HepG2 (cell line): Measurements from ENCODE around the gene ELOVL6. TPM values are rescaled to one million over a fixed set of nuclear protein-coding genes. Genes with fewer than 3 reads are reported as not detected.
A peak's percentile ranks its signal among the peaks of the same experiment; 100 is the strongest.

ENCODE experiments used
- ATAC-seq: fragments of 200-7000 bp; cut with Tn5 transposase; 3 replicates; pipeline ENCODE4 v1.9.1; 2020; ENCODE audit warnings: mild to moderate bottlenecking, moderate library complexity
- BruUV-seq: library from RNA; stranded (reverse); fragments of 400-500 nt; replicated peaks from 2 replicates; lab custom pipeline; 2021; lab: Mats Ljungman, UMichigan
- CTCF ChIA-PET: fragments of 300-600 bp; formaldehyde crosslinking; extraction: SDS; loops from one replicate; lab custom pipeline; 2021; ENCODE audit warnings: low total read pairs, inconsistent platforms, low intra/inter-chr PET ratio; lab: Yijun Ruan, JAX
- POLR2A ChIA-PET: fragments of 350-600 bp; sonication (Branson Sonifier 250); formaldehyde crosslinking; loops from one replicate; lab custom pipeline; 2020; ENCODE audit warnings: antibody characterized with exemption, inconsistent platforms; lab: Yijun Ruan, JAX
- DNase-seq: peaks from one replicate; pipeline ENCODE4 v3.0.0-alpha.2; 2015; ENCODE audit warnings: low spot score
- FAIRE-seq: peaks from 3 replicates; lab custom pipeline; 2011; peaks lifted over from hg19 to GRCh38; lab: Jason Lieb, UNC
- H2AFZ ChIP-seq: one replicate; pipeline ENCODE4 v1.6.1; 2011; ENCODE audit warnings: low read length, inconsistent platforms
- H3K27ac ChIP-seq: fragments of 300-600 bp; 3 replicates; pipeline ENCODE4 v1.8.0; 2011; ENCODE audit warnings: mixed run types, mild to moderate bottlenecking, mixed read lengths, low read length, inconsistent platforms; ENCODE audit not compliant: insufficient read depth; ENCODE audit errors: extremely low read length
- H3K27me3 ChIP-seq, 2 experiments: fragments of 200-600 bp in 1 of 2; 2 replicates in 1 of 2; 3 replicates in 1 of 2; pipeline versions ENCODE4 v1.6.0 to v1.8.0; 2011; ENCODE audit warnings: low read length in 2 of 2, mild to moderate bottlenecking in 2 of 2, moderate library complexity in 2 of 2, inconsistent platforms in 1 of 2; ENCODE audit not compliant: insufficient read depth in 2 of 2, control insufficient read depth in 1 of 2
- H3K36me3 ChIP-seq, 2 experiments: fragments of 200-600 bp in 1 of 2; replicated peaks in 1 of 2; 2 replicates in 1 of 2; 3 replicates in 1 of 2; pipeline versions ENCODE4 v1.5.1 to v1.8.0; 2011; ENCODE audit warnings: low read length in 2 of 2, inconsistent platforms in 1 of 2; ENCODE audit not compliant: insufficient read depth in 2 of 2, control insufficient read depth in 1 of 2
- H3K4me1 ChIP-seq: 2 replicates; pipeline ENCODE4 v1.5.1; 2012; ENCODE audit warnings: low read length, inconsistent platforms; ENCODE audit not compliant: insufficient read depth
- H3K4me2 ChIP-seq: 2 replicates; pipeline ENCODE4 v1.6.0; 2011; ENCODE audit warnings: low read depth, low read length, inconsistent platforms
- H3K4me3 ChIP-seq, 3 experiments: fragments of 200-600 bp in 1 of 3; sonication (generic), shearing (Covaris generic) in 1 of 3; replicated peaks in 1 of 3; 2 replicates each; pipeline ENCODE4 v1.5.1; 2011 to 2016; ENCODE audit warnings: low read length in 3 of 3, inconsistent platforms in 2 of 3, low read depth in 2 of 3, mild to moderate bottlenecking in 2 of 3, control low read depth in 1 of 3, mixed read lengths in 1 of 3; ENCODE audit not compliant: insufficient read depth in 1 of 3
- H3K79me2 ChIP-seq: one replicate; pipeline ENCODE4 v1.6.1; 2011; ENCODE audit warnings: low read length, inconsistent platforms; ENCODE audit not compliant: insufficient read depth
- H3K9ac ChIP-seq: 2 replicates; pipeline ENCODE4 v1.6.0; 2011; ENCODE audit warnings: mild to moderate bottlenecking, low read depth, low read length, inconsistent platforms; ENCODE audit not compliant: insufficient read depth
- H3K9me3 ChIP-seq: 2 replicates; pipeline ENCODE4 v1.5.1; 2012; ENCODE audit warnings: mild to moderate bottlenecking, low read length
- H4K20me1 ChIP-seq: 2 replicates; pipeline ENCODE4 v1.6.0; 2011; ENCODE audit warnings: inconsistent platforms, mild to moderate bottlenecking, low read length, moderate library complexity; ENCODE audit not compliant: insufficient read depth
- FOXM1 ChIP-seq: sonication (generic); formaldehyde crosslinking; IDR thresholded peaks from 2 replicates; pipeline ENCODE4 v1.5.0; 2020; ENCODE audit warnings: missing genetic modification reagents
- TEAD3 ChIP-seq: optimal IDR thresholded peaks from 2 replicates; pipeline ENCODE3; 2016; ENCODE audit warnings: borderline replicate concordance
- WGBS: methylation state at CpG from one replicate; pipeline ENCODE4 v1.1.6; 2017; ENCODE audit warnings: low lambda C conversion rate; 5-methylcytosine and 5-hydroxymethylcytosine counted together
- in situ Hi-C: cut with HindIII; loops from 2 replicates; pipeline ENCODE4 v1.10.0; 2017; ENCODE audit warnings: low pct_unique_long_range_greater_than_20kb; ENCODE audit not compliant: extremely low pct_ligation_motif_present
- intact Hi-C: fragments of 100-400 bp; cut with micrococcal nuclease; formaldehyde crosslinking; loops from one replicate; pipeline ENCODE4 v1.10.0; 2022; ENCODE audit not compliant: unreplicated experiment
- polyA plus RNA-seq, 8 experiments: library from polyadenylated mRNA; depleted of rRNA in 3 of 8; stranded (reverse) in 7 of 8; unstranded in 1 of 8; fragments of >200 nt; fragmentation: Illumina TruSeq in 4 of 8; extraction: Trizol in 4 of 8; gene quantifications; 2 replicates each; pipeline versions ENCODE4 v1.2.1 to v1.2.3, GENCODE V29; 2011 to 2016; ENCODE audit warnings: low read depth in 4 of 8, missing spikeins in 1 of 8, mixed read lengths in 1 of 8; ENCODE audit not compliant: insufficient read depth in 1 of 8
- total RNA-seq, 5 experiments: library from RNA; depleted of rRNA; stranded (reverse); fragments of >200 nt; fragmentation: Illumina TruSeq; extraction: Trizol; gene quantifications; 2 replicates each; pipeline ENCODE4 v1.2.3, GENCODE V29; 2016; ENCODE audit warnings: low read depth in 1 of 5
- TF ChIP-seq, protein P1 (sequence below): sonication (generic); formaldehyde crosslinking; IDR thresholded peaks from 2 replicates; pipeline ENCODE4 v1.5.0; 2020; ENCODE audit warnings: missing genetic modification reagents
- TF ChIP-seq, protein P2 (sequence below): sonication (generic); IDR thresholded peaks from 2 replicates; pipeline ENCODE4 v1.6.1; 2016; ENCODE audit warnings: low read depth, borderline replicate concordance

The ELOVL6 gene
- total and polyA plus RNA-seq, 2 of the 13 experiments (the other 11 are each of a cell fraction or from before 2014, with no cell fraction given), result 14.1 to 23.2 TPM

DNA sequence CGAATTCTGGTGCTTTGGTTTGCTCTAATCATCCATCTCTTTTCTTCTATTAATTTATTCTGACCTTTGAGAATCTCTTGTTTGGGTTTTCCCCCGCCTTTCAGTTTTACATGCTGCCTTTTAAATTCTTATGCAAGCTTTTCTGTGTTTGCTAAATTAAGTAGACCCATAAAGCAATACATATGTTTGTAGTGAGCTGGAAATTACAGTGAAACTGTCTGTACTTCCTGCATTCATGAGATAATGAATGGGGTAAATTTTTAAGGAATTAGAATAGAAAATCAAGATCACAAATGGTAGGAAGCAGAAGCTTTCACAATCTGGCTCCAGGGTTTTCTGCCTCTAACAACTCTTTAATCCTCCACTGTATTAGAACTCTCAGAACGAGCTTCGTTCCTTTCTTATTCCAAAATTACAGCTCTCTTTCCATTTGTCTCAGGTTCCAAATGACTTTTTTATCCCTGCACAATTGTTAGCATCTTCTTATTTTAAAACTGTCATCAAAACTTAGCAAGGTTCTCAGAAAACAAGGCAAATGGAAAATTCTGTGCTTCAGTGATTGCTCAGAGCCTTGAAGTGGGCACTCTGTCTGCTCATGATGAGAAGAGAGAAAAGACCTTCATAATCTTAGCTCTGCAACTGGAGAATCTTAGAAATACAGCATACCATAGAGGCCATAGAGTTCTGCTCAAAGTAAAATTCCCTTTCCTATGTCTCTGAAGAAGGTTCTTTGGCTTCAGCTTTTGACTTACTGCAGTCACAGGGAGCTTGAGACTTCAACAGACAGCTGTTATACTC lies 177.6 kb downstream of the ELOVL6 start:
- BruUV-seq, result no TSS peak
- Histone ChIP-seq H4K20me1 (no peaks in the 10 kb centered on the region), H3K9me3 (no peaks in the 10 kb centered on the region), H3K27ac (no peak overlapping the region), H3K36me3 (no peaks in the 10 kb centered on the region), H3K4me1 (peaks cover 10% of the 10 kb centered on the region), H3K9ac (no peak overlapping the region), H3K4me2 (no peak overlapping the region), H3K79me2 (no peaks in the 10 kb centered on the region), H2AFZ (no peak overlapping the region), H3K27me3 (peaks cover 0 to 10% of the 10 kb centered on the region in 2 experiments; a peak in 3 of 5 replicates), H3K4me3 (no peak overlapping the region)
- TF ChIP-seq, protein P1, sequence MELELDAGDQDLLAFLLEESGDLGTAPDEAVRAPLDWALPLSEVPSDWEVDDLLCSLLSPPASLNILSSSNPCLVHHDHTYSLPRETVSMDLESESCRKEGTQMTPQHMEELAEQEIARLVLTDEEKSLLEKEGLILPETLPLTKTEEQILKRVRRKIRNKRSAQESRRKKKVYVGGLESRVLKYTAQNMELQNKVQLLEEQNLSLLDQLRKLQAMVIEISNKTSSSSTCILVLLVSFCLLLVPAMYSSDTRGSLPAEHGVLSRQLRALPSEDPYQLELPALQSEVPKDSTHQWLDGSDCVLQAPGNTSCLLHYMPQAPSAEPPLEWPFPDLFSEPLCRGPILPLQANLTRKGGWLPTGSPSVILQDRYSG, result no peak
- TF ChIP-seq FOXM1, result no peak
- ATAC-seq, result no peak
- in situ Hi-C loops (loop anchor here (25.0 kb wide), 1 partner anchor 1616 kb away; no protein-coding TSS in a partner anchor), intact Hi-C loops (no loop called here)
- ChIA-PET CTCF (no interaction called here), POLR2A (no interaction called here)
- WGBS, result 17% methylated on average over 4 of the region's 4 CpGs
- no peak for FAIRE-seq
- no peak for DNase-seq

DNA sequence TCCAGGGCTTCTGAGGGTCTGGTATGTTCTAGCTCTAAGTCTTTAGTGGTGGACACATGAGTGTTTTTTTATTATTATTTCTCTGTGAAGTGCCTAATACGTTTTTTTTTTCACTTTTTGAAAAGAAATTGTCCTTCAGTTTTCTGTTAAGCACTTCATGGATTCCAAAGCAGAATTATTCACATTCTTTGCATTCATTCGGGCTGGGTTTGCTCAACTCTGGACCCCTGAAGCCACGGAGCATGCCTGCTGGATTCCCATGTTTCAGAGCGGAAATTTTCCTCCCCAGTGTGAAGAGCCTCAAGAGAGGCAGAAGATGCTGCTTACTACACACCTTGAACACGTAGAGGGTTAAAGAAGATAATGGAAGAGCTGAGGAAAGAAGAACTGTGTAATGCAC lies 178.3 kb downstream of the ELOVL6 start:
- intact Hi-C loops (no loop called here), in situ Hi-C loops (loop anchor here (25.0 kb wide), 1 partner anchor 1617 kb away; no protein-coding TSS in a partner anchor)
- no peaks in the 10 kb centered on the region for H3K79me2 ChIP-seq
- 2% methylated on average over 5 of the region's 5 CpGs for WGBS
- H3K9me3 ChIP-seq, result no peaks in the 10 kb centered on the region
- peak; percentile 20 for DNase-seq
- H3K4me3 ChIP-seq, result no peak overlapping the region
- no peak overlapping the region for H2AFZ ChIP-seq
- no peak for FAIRE-seq
- ATAC-seq, result peak; percentile 68
- no peak overlapping the region for H3K9ac ChIP-seq
- CTCF ChIA-PET, result no interaction called here
- no peaks in the 10 kb centered on the region for H4K20me1 ChIP-seq
- H3K27me3 ChIP-seq, result peaks cover 0 to 10% of the 10 kb centered on the region in 2 experiments; a peak in 3 of 5 replicates
- POLR2A ChIA-PET, result no interaction called here
- TF ChIP-seq TEAD3 (CRISPR knock-in tag), result peak; percentile 87
- TF ChIP-seq, protein P2, sequence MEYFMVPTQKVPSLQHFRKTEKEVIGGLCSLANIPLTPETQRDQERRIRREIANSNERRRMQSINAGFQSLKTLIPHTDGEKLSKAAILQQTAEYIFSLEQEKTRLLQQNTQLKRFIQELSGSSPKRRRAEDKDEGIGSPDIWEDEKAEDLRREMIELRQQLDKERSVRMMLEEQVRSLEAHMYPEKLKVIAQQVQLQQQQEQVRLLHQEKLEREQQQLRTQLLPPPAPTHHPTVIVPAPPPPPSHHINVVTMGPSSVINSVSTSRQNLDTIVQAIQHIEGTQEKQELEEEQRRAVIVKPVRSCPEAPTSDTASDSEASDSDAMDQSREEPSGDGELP, result no peak
- BruUV-seq, result no TSS peak
- peaks cover 10% of the 10 kb centered on the region for H3K4me1 ChIP-seq
- no peak overlapping the region for H3K27ac ChIP-seq
- H3K4me2 ChIP-seq, result no peak overlapping the region
- H3K36me3 ChIP-seq, result no peaks in the 10 kb centered on the region
